Endothelial cell of umbilical vein (primary cell): Measurements from ENCODE around the gene WDR47. TPM values are rescaled to one million over a fixed set of nuclear protein-coding genes. Genes with fewer than 3 reads are reported as not detected.

Experiments
- BruUV-seq: library from RNA; stranded (reverse); fragments of 400-500 nt; replicated peaks from 2 replicates; lab custom pipeline; 2021; lab: Mats Ljungman, UMichigan
- CTCF ChIA-PET: fragments of 300-600, 350-600 bp; sonication (Branson Sonifier 250); formaldehyde crosslinking; loops from one replicate; lab custom pipeline; 2021; ENCODE audit warnings: antibody characterized with exemption, inconsistent platforms; lab: Charles Lee
- POLR2A ChIA-PET: fragments of 300-600, 350-600 bp; sonication (Branson Sonifier 250); formaldehyde crosslinking; loops from one replicate; lab custom pipeline; 2021; ENCODE audit warnings: antibody characterized with exemption, inconsistent platforms; lab: Charles Lee
- DNase-seq: peaks from one replicate; pipeline ENCODE4 v3.0.0-alpha.2; 2011; ENCODE audit warnings: low read depth, low spot score
- FAIRE-seq: peaks from 2 replicates; lab custom pipeline; 2011; peaks lifted over from hg19 to GRCh38; lab: Jason Lieb, UNC
- H2AFZ ChIP-seq: 2 replicates; pipeline ENCODE4 v1.6.0; 2012; ENCODE audit warnings: low read depth, low read length, control low read depth, inconsistent platforms
- H3K27ac ChIP-seq: 2 replicates; pipeline ENCODE4 v1.5.1; 2011; ENCODE audit warnings: low read depth, mild to moderate bottlenecking, control low read depth, low read length, moderate library complexity; ENCODE audit not compliant: insufficient read depth
- H3K27me3 ChIP-seq, 2 experiments: 2 replicates each; pipeline versions ENCODE4 v1.6.0 to v1.6.1; 2011; ENCODE audit warnings: low read length in 2 of 2, mixed read lengths in 1 of 2; ENCODE audit not compliant: control insufficient read depth in 2 of 2, insufficient read depth in 2 of 2
- H3K36me3 ChIP-seq, 2 experiments: 2 replicates in 1 of 2; 3 replicates in 1 of 2; pipeline ENCODE4 v1.5.1; 2011; ENCODE audit warnings: low read length in 2 of 2, mild to moderate bottlenecking in 1 of 2, moderate library complexity in 1 of 2; ENCODE audit not compliant: control insufficient read depth in 2 of 2, insufficient read depth in 2 of 2; ENCODE audit errors: extremely low read depth in 1 of 2
- H3K4me1 ChIP-seq: 3 replicates; pipeline ENCODE4 v1.5.1; 2011; ENCODE audit warnings: mild to moderate bottlenecking, low read length; ENCODE audit not compliant: control insufficient read depth, insufficient read depth; ENCODE audit errors: extremely low read depth
- H3K4me2 ChIP-seq: 2 replicates; pipeline ENCODE4 v1.6.1; 2011; ENCODE audit warnings: low read length, control low read depth, mixed read lengths; ENCODE audit not compliant: insufficient read depth
- H3K4me3 ChIP-seq, 3 experiments: fragments of 200-600 bp in 1 of 3; sonication (generic), shearing (Covaris generic) in 1 of 3; replicated peaks in 1 of 3; 2 replicates each; pipeline ENCODE4 v1.5.1; 2011 to 2016; ENCODE audit warnings: control low read depth in 3 of 3, low read length in 3 of 3, mild to moderate bottlenecking in 2 of 3, inconsistent platforms in 1 of 3, low read depth in 1 of 3, moderate library complexity in 1 of 3; ENCODE audit not compliant: insufficient read depth in 1 of 3
- H3K79me2 ChIP-seq: 2 replicates; pipeline ENCODE4 v1.6.0; 2012; ENCODE audit warnings: low read length, inconsistent platforms; ENCODE audit not compliant: control insufficient read depth, insufficient read depth
- H3K9ac ChIP-seq: replicated peaks from 2 replicates; pipeline ENCODE3; 2011; ENCODE audit warnings: low read length, control low read depth; ENCODE audit not compliant: insufficient read depth; ENCODE audit errors: extremely low read depth
- H3K9me1 ChIP-seq: replicated peaks from 3 replicates; pipeline ENCODE4 v1.6.0; 2011; ENCODE audit warnings: mild to moderate bottlenecking, low read length; ENCODE audit not compliant: control insufficient read depth, insufficient read depth; ENCODE audit errors: extremely low read depth
- H3K9me3 ChIP-seq: replicated peaks from 2 replicates; pipeline ENCODE4 v1.5.1; 2012; ENCODE audit warnings: low read length, inconsistent platforms; ENCODE audit not compliant: control insufficient read depth, insufficient read depth
- H4K20me1 ChIP-seq: replicated peaks from 2 replicates; pipeline ENCODE3; 2011; ENCODE audit warnings: mild to moderate bottlenecking, low read length; ENCODE audit not compliant: control insufficient read depth, insufficient read depth; ENCODE audit errors: extremely low read depth
- EZH2 ChIP-seq: IDR thresholded peaks from 2 replicates; pipeline ENCODE4 v1.6.1; 2012; ENCODE audit warnings: borderline replicate concordance, low read depth, mild to moderate bottlenecking, moderate library complexity, low read length, inconsistent platforms; ENCODE audit not compliant: severe bottlenecking
- FOS ChIP-seq: IDR thresholded peaks from 2 replicates; pipeline ENCODE4 v1.6.1; 2011; ENCODE audit warnings: mild to moderate bottlenecking, low read length, moderate library complexity, borderline replicate concordance; ENCODE audit not compliant: insufficient read depth
- GATA2 ChIP-seq: IDR thresholded peaks from 2 replicates; pipeline ENCODE4 v1.7.0; 2011; ENCODE audit warnings: low read depth, mild to moderate bottlenecking, moderate library complexity, mixed read lengths, low read length; ENCODE audit not compliant: insufficient read length, insufficient read depth
- JUN ChIP-seq: IDR thresholded peaks from 2 replicates; pipeline ENCODE4 v1.6.1; 2011; ENCODE audit warnings: borderline replicate concordance, low read depth; ENCODE audit not compliant: insufficient read length, insufficient read depth
- MAX ChIP-seq: IDR thresholded peaks from 2 replicates; pipeline ENCODE4 v1.6.1; 2011; ENCODE audit not compliant: insufficient read depth, insufficient read length
- MYC ChIP-seq: IDR thresholded peaks from one replicate; pipeline ENCODE4 v1.6.1; 2011; ENCODE audit warnings: mild to moderate bottlenecking, low read depth, low read length
- POLR2A ChIP-seq: IDR thresholded peaks from 2 replicates; pipeline ENCODE4 v1.6.1; 2012; ENCODE audit warnings: low read depth, mild to moderate bottlenecking, control low read depth, low read length
- POLR2AphosphoS5 ChIP-seq: IDR thresholded peaks from 2 replicates; pipeline ENCODE4 v1.6.1; 2012; ENCODE audit warnings: low read depth, mild to moderate bottlenecking, control low read depth, low read length, moderate library complexity; ENCODE audit not compliant: insufficient read depth
- dilution Hi-C: fragments of 300-500 bp; cut with MboI; formaldehyde crosslinking; loops from one replicate; pipeline ENCODE4 v1.15.0; 2019; ENCODE audit warnings: low sequenced_read_pairs; ENCODE audit not compliant: extremely low pct_ligation_motif_present
- intact Hi-C: fragments of 100-400 bp; cut with micrococcal nuclease; formaldehyde crosslinking; loops from one replicate; pipeline ENCODE4 v1.10.0; 2022
- polyA plus RNA-seq, 4 experiments: library from polyadenylated mRNA; depleted of rRNA in 3 of 4; stranded (reverse) in 3 of 4; unstranded in 1 of 4; fragments of >200 nt; gene quantifications; 2 replicates each; pipeline versions ENCODE4 v1.2.1 to v1.2.3, GENCODE V29; 2011 to 2012; ENCODE audit warnings: missing spikeins in 1 of 4
- total RNA-seq: library from RNA; stranded (reverse); gene quantifications from 2 replicates; pipeline ENCODE4 v1.2.3, GENCODE V29; 2021
- TF ChIP-seq, protein P1 (sequence below), 2 donors: IDR thresholded peaks; 1 replicate in 1 of 2; 2 replicates in 1 of 2; pipeline ENCODE4 v1.5.1; 2011; ENCODE audit warnings: low read length in 2 of 2, mild to moderate bottlenecking in 2 of 2, moderate library complexity in 2 of 2, control low read depth in 1 of 2, inconsistent platforms in 1 of 2, low read depth in 1 of 2; ENCODE audit not compliant: insufficient read depth in 1 of 2; ENCODE audit errors: extremely low read depth in 1 of 2

The WDR47 gene
- total and polyA plus RNA-seq, 2 donors (not counting 3 experiments of a cell fraction or from before 2014, with no cell fraction given), result 9.1 to 19.0 TPM

GRCh38 chr1:109047339-109047738 is 5.4 kb upstream of the WDR47 start:
- DNase-seq, result no peak
- H3K9ac ChIP-seq, result no peak overlapping the region

More at GRCh38 chr1:109047339-109047738, 5.4 kb upstream of the WDR47 start:
- no peak for FAIRE-seq
- Histone ChIP-seq H3K4me3 (no peak overlapping the region), H3K9me3 (no peaks in the 10 kb centered on the region), H4K20me1 (no peaks in the 10 kb centered on the region), H3K4me2 (no peak overlapping the region), H3K4me1 (peaks cover 2% of the 10 kb centered on the region), H2AFZ (no peak overlapping the region), H3K27ac (no peak overlapping the region), H3K79me2 (no peaks in the 10 kb centered on the region), H3K9me1 (no peaks in the 10 kb centered on the region), H3K27me3 (no peaks in the 10 kb centered on the region), H3K36me3 (no peaks in the 10 kb centered on the region)
- TF ChIP-seq POLR2AphosphoS5 (no peak), EZH2 (no peak), FOS (no peak), POLR2A (no peak), GATA2 (no peak), MAX (no peak), JUN (no peak), MYC (no peak)
- TF ChIP-seq, protein P1, sequence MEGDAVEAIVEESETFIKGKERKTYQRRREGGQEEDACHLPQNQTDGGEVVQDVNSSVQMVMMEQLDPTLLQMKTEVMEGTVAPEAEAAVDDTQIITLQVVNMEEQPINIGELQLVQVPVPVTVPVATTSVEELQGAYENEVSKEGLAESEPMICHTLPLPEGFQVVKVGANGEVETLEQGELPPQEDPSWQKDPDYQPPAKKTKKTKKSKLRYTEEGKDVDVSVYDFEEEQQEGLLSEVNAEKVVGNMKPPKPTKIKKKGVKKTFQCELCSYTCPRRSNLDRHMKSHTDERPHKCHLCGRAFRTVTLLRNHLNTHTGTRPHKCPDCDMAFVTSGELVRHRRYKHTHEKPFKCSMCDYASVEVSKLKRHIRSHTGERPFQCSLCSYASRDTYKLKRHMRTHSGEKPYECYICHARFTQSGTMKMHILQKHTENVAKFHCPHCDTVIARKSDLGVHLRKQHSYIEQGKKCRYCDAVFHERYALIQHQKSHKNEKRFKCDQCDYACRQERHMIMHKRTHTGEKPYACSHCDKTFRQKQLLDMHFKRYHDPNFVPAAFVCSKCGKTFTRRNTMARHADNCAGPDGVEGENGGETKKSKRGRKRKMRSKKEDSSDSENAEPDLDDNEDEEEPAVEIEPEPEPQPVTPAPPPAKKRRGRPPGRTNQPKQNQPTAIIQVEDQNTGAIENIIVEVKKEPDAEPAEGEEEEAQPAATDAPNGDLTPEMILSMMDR (IDR thresholded peaks at IDR 0.05; ENCODE audit: extremely low read depth in 1 of 2, insufficient read depth in 1 of 2, low read depth in 1 of 2, low read length in 2 of 2), result no peak
- ChIA-PET POLR2A (no interaction called here), CTCF (interaction anchor here (1.1 to 1.4 kb wide), 2 partner anchors 20 to 29 kb away, joined by 3 to 4 read pairs; no protein-coding TSS in a partner anchor)
- dilution Hi-C loops (no loop called here), intact Hi-C loops (no loop called here)
- BruUV-seq, result no TSS peak
